Stimulated activated CD4-positive, alpha-beta T cell treated with anti-CD3 and anti-CD28 coated beads, Interleukin-1b, Interleukin-23, amount 100 ng/mL, for 48 hours (primary cell): ENCODE data around the gene KCTD3.

ENCODE experiments used
- DNase-seq: peaks from one replicate; pipeline ENCODE4 v3.0.0-alpha.2; 2020

The KCTD3 gene

GRCh38 chr1:215557992-215558626, 9.0 kb upstream of the KCTD3 start:
- DNase-seq = no peak

GRCh38 chr1:215567491-215568298, 591 bp downstream of the KCTD3 start:
- DNase-seq = peak; percentile 40

GRCh38 chr1:215568299-215568692, 1.2 kb downstream of the KCTD3 start:
- no peak for DNase-seq

GRCh38 chr1:215569986-215570824, 3.1 kb downstream of the KCTD3 start:
- no peak for DNase-seq

- no peak for DNase-seq
Measured at GRCh38 chr1:215581896-215582295, 14.8 kb downstream of the KCTD3 start.

GRCh38 chr1:215583185-215583749, 16.2 kb downstream of the KCTD3 start:
- DNase-seq = no peak

GRCh38 chr1:215584389-215584788, 17.3 kb downstream of the KCTD3 start:
- no peak for DNase-seq

GRCh38 chr1:215589650-215590435, 22.7 kb downstream of the KCTD3 start:
- no peak for DNase-seq

GRCh38 chr1:215590779-215591491, 23.8 kb downstream of the KCTD3 start:
- DNase-seq = no peak

GRCh38 chr1:215594640-215595039, 27.5 kb downstream of the KCTD3 start:
- DNase-seq = no peak

- DNase-seq = no peak
Measured at GRCh38 chr1:215595231-215595630, 28.1 kb downstream of the KCTD3 start.

GRCh38 chr1:215597961-215598360, 30.9 kb downstream of the KCTD3 start:
- DNase-seq = no peak

GRCh38 chr1:215599418-215600074, 32.4 kb downstream of the KCTD3 start:
- DNase-seq = no peak

GRCh38 chr1:215600258-215600792, 33.2 kb downstream of the KCTD3 start:
- DNase-seq = no peak

- no peak for DNase-seq
Measured at GRCh38 chr1:215600867-215601266, 33.8 kb downstream of the KCTD3 start.

- DNase-seq = no peak
Measured at GRCh38 chr1:215601276-215601675, 34.2 kb downstream of the KCTD3 start.

- DNase-seq = no peak
Measured at GRCh38 chr1:215603319-215603718, 36.2 kb downstream of the KCTD3 start.

- no peak for DNase-seq
Measured at GRCh38 chr1:215605011-215605621, 38.0 kb downstream of the KCTD3 start.

GRCh38 chr1:215606036-215606435, 38.9 kb downstream of the KCTD3 start:
- DNase-seq = no peak

GRCh38 chr1:215606564-215607168, 39.6 kb downstream of the KCTD3 start:
- DNase-seq = no peak
